NCI-H2029 treated with DMSO at 0.1 percent for 48 hours (cell line): ENCODE measurements around the gene DMXL1.

Experiments used
- DNase-seq: peaks from one replicate; lab custom pipeline; 2025; lab: John Stamatoyannopoulos, UW

DMXL1 gene

GRCh38 chr5:119070828-119071560 lies at the start of gene DMXL1:
TSS of gene DMXL1 (plus strand) at chr5:119071087. CDS start at chr5:119071570, 483 bp downstream.
- DNase-seq = peak; percentile 97

GRCh38 chr5:119021149-119021732 lies 49.6 kb upstream of the DMXL1 start:
- DNase-seq = no peak

GRCh38 chr5:119022017-119022745 lies 48.7 kb upstream of the DMXL1 start:
- no peak for DNase-seq

GRCh38 chr5:119022773-119023172 lies 48.1 kb upstream of the DMXL1 start:
- DNase-seq = no peak

DNA sequence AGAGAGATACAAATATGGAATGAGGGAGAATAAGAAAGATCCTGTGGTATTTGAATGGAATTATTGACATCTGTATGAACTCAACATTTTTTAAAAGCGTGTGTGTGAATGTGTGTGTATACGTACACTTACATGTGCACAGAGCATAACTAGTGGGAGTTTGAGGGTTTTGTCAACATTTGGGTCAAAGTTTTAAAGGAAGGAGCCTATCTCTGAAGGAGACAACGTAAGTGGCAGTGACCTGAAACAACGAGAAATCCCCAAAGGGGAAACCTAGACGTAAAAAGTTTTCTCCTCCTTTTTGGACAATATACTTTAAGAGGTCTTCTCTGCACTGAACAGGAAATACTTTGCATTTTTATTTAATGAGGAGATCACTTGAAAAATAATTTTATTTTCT lies 42.3 kb upstream of the DMXL1 start:
- DNase-seq = no peak

GRCh38 chr5:119031011-119031886 lies 39.6 kb upstream of the DMXL1 start:
- no peak for DNase-seq

DNA sequence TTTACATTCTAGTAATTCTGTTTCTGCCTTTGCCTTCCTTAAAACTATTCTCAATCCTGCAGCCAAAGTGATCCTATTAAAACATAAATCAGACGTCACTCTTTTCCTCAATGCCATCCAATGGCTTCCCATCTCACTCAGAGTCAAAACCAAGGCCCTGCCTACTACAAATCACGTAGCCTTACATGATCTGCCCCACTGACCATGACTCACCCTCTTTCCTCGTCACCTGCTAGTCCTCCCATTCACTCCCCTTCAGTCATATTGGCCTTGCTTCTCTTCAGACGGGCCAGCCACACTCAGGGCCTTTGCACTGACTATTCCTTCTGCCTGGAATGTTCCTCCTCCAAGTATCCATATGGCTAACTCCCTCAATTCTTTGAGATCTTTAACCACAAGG lies 39.0 kb upstream of the DMXL1 start:
- no peak for DNase-seq

GRCh38 chr5:119032656-119033055 lies 38.2 kb upstream of the DMXL1 start:
- no peak for DNase-seq

DNA sequence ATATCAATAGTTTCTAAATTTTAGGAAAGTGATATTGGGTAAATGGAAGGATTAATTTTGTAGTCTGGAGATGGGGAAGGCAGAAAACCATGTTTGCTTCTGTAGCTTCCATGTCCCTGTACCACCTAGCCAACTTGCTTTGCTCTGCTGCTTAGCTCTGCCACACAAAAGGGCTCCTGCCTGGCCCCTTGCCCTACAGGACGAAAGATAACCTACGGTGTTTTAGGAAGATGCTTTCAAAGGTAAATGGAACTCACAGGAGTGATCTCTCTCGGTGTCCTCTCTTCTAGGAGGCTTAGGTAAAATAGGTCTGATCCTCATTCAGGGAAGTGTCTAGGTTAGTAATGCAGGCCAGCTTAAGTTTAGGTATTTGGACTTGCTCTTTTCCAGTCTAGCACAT lies 37.8 kb upstream of the DMXL1 start:
- no peak for DNase-seq

DNA sequence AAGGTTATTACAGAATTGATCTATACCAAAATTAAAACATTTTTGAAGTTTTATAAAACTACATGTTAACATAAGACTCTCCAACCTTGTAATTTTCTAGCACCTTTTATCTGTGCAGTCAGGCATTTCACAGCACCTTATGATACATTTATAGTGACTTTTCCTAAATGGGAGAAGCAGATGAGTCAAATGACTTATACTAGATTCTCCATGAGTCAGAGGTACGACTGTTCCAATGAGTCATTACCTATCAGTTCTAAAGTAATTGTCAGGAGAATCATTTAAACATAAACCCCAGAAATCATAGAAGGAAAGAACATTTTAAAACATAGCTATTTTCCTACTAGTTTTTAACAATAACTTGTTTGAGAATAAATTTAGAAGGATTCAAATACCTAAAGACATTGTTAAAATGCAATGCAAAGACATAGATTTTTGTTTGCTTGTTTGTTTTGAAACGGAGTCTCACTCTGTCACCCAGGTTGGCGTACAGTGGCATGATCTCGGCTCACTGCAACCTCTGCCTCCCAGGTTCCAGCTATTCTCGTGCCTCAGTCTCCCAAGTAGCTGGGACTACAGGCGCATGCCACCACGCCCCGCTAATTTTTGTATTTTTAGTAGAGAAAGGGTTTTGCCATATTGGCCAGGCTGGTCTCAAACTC lies 34.7 kb upstream of the DMXL1 start:
- no peak for DNase-seq

DNA sequence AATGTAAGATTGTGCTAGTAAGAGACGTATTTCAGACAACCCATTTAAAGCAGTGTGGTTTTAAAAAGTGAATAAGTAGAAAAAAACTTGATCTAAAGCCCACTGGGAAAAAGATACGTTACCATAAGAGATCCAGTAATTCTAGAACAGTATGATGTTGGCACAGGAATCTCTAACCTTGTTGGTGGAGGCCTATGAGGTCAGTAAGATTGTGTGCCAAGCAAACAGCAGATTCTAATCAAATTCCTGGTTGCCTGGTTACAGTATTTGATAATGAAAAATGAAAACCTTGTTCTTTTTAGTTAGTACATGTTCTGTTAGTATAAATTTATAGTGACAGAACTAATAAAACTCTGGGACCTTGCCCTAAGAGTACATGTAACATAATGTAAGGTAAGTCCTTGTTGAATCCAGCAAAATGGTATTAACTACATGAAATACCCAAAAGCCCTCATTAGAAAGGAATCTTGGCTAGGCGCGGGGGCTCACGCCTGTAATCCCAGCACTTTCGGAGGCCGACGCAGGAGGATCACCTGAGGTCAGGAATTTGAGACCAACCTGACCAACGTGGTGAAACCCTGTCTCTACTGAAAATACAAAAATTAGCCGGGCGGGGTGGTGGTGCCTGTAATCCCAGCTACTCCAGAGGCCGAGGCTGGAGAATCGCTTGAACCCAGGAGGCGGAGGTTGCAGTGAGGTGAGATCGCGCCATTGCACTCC lies 33.2 kb upstream of the DMXL1 start:
- no peak for DNase-seq

DNA sequence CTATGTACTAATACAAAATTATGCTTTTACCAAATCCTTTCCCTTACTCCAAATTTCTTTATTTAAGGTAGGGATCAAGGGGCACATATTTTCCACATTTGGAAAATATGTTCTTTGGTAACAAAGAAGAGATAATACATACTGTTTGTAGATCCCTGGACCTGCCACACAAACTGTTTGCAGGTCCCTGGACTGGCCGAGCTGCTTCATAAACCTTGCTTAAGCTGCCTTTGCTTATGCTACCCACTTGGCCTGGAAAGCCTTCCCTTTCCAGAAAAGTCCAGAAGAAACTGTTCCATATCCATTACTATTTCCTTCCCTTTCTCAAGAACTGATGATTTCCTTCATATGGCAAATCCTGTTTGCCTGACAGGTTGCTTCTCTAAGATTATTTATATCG lies 22.6 kb upstream of the DMXL1 start:
- no peak for DNase-seq

DNA sequence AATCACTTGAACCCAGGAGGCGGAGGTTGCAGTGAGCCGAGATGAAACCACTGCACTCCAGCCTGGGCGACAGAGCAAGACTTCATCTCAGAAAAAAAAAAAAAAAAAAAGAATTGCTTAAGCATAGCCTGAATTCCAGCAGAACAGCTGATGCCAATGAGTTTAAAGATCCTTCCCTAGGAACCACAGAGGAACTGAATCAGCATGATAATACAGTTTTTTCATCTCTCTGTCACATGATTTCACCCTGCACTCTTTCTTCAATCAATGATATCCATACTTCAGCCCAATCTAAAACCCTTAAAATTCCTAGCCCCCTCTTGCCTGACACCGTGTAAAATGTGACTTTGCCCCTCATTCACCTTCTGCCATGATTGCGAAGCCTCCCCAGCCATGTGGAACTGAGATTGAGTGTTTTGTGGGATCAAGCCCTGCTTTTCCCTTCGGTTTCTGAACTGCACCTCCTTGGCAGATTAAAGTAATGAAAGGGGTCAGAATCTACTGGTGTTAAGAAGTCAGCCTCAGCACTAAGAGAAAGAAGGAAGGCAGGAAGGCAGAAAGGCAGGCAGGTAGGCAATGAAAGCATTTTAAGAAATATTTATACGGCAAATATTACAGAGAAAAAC lies 20.9 kb upstream of the DMXL1 start:
- DNase-seq = no peak

DNA sequence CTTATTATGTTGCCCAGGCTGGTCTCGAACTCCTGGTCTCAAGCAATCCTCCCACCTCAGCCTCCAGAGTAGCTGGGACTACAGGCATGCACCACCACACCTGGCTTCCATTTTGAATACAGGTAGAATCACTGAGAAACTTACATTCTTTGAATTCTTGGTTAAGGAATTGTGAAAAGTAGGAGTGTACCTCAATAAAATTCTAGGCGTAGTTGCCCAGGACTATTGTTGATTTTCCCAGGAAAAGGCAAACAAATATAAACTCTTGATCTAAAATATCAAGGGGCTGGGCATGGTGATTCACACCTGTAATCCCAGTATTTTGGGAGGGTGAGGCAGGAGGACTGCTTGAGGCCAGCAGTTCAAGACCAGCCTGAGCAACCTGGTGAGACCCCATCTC lies 16.8 kb upstream of the DMXL1 start:
- no peak for DNase-seq

DNA sequence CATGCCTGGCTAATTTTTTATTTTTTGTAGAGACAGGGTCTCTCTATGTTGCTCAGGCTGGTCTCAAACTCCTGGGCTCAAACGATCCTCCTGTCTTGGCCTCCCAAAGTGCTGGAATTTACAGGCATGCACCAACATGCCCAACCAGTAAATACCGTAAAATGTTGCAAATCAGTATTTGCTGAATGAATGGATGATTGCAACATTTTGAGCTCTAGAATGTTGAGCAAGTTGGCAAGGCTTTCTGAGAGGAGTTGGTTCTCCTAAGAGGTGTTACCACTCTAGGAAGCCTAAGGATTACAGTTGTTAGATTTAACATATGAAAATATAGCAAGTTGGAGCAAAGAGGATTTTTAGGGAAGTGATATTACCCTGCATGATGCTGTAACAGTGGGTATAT lies 15.6 kb upstream of the DMXL1 start:
- no peak for DNase-seq

GRCh38 chr5:119058979-119059529 lies 11.8 kb upstream of the DMXL1 start:
- DNase-seq = no peak

GRCh38 chr5:119059740-119060255 lies 11.1 kb upstream of the DMXL1 start:
- no peak for DNase-seq

DNA sequence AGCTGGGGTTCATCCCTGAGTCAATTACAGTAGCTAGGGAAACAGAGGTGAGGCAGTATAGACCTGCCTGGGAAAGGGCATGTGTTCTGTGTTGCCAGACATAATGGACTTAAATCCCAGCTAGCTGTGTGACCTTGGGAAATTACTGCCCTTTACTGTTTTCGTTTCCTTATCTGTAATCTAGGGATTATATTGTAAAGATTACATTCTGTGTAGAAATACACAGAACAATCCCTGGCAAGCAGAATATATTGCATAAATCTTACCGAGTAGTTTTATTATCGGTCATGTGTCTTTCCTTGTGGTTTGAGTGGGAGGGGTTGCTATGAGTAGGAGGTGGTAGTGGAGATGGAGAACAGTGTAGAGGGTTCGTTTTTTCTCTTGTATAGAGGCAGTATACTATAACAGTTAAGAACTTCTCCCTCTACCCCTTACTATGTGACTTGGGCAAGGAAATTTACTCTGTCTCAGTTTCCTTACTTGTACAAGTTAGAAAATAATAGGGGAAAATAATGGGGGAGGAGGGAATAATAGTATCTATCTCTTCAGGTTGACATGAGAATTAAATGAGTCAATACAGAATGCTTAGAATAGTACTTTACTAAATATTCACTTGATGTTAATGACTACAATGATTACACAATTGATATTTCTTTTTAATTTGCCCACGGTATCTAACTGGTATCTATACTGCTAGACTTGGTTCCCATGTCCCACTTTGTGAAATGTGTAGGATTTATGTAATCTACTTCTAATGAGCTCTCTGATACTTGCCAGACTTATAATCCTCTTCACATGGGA lies 7.1 kb upstream of the DMXL1 start:
- no peak for DNase-seq

DNA sequence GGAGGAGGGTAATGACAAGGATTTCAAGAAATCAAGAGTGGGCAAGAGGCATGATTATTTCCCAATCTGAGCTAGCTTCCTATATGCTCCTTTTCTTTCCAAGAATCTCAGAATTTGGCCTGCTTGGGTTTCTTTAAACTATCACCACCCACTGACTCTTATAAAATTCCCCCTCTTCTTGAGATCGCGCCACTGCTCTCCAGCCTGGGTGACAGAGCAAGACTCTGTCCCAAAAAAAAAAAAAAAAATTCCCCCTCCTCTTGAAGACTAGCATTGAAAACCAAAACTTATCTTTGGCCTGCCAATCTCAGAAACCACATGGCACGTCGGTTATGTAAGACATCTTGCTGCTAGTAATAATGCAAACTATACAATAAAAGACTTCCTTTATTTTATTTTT lies 3.4 kb upstream of the DMXL1 start:
- DNase-seq = no peak

- no peak for DNase-seq
These were observed 384 bp upstream of the DMXL1 start for GRCh38 chr5:119070578-119070827.
